Measurements from ENCODE around the gene LILRB1. TPM values are rescaled to one million over a fixed set of nuclear protein-coding genes. Genes with fewer than 3 reads are reported as not detected.
"Not testable (repeated sequence)": the region's sequence is repeated elsewhere in the genome, so short reads cannot be mapped to it uniquely, and the experiment has no call there.

The LILRB1 gene
- total RNA-seq, 4 donors from 2014 or later = 1.3 to 30.5 (median 3.5) TPM

DNA sequence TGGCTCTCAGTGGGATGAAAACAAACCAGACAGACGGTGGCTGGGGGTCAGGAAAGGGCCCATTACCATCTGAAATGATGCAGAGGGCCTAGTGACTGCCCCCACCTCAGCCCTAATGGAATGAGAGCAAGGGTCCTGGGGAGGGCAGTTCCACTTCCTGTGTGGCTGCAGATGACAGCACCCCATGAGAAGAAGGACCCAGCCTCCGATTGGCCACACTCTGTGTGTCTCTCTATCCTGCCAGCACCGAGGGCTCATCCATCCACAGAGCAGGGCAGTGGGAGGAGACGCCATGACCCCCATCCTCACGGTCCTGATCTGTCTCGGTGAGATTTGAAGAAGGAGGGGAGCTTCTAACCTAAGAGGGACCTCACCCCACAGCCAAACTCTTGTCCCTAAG is 498 bp downstream of the LILRB1 start:
- no peak for TF ChIP-seq POLR2A (IDR thresholded peaks at IDR 0.05)
- TF ChIP-seq, protein P1, sequence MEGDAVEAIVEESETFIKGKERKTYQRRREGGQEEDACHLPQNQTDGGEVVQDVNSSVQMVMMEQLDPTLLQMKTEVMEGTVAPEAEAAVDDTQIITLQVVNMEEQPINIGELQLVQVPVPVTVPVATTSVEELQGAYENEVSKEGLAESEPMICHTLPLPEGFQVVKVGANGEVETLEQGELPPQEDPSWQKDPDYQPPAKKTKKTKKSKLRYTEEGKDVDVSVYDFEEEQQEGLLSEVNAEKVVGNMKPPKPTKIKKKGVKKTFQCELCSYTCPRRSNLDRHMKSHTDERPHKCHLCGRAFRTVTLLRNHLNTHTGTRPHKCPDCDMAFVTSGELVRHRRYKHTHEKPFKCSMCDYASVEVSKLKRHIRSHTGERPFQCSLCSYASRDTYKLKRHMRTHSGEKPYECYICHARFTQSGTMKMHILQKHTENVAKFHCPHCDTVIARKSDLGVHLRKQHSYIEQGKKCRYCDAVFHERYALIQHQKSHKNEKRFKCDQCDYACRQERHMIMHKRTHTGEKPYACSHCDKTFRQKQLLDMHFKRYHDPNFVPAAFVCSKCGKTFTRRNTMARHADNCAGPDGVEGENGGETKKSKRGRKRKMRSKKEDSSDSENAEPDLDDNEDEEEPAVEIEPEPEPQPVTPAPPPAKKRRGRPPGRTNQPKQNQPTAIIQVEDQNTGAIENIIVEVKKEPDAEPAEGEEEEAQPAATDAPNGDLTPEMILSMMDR (IDR thresholded peaks at IDR 0.05) = no peak
- Histone ChIP-seq H3K9me3 (no peaks in the 10 kb centered on the region), H3K27ac (no peak overlapping the region), H3K4me3 (no peak overlapping the region), H3K27me3 (no peaks in the 10 kb centered on the region), H3K36me3 (no peaks in the 10 kb centered on the region), H3K4me1 (no peaks in the 10 kb centered on the region)
- no peak for DNase-seq

DNA sequence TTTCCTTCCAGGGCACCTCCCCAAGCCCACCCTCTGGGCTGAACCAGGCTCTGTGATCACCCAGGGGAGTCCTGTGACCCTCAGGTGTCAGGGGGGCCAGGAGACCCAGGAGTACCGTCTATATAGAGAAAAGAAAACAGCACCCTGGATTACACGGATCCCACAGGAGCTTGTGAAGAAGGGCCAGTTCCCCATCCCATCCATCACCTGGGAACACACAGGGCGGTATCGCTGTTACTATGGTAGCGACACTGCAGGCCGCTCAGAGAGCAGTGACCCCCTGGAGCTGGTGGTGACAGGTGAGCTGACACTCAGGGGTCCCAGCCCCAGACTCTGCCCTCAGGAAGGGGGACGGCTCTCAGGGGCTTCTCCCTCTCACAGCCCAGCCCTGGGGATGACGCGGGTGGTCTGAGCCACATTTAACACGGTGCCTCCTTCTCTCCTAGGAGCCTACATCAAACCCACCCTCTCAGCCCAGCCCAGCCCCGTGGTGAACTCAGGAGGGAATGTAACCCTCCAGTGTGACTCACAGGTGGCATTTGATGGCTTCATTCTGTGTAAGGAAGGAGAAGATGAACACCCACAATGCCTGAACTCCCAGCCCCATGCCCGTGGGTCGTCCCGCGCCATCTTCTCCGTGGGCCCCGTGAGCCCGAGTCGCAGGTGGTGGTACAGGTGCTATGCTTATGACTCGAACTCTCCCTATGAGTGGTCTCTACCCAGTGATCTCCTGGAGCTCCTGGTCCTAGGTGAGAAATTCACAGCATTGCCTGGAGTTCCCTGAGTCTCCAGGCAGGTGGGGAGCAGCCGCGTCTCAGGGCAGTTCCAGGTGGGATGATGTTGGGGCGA is 1.4 kb downstream of the LILRB1 start:
- not testable (repeated sequence) for DNase-seq, H3K4me1 ChIP-seq, H3K27me3 ChIP-seq, H3K36me3 ChIP-seq, H3K9me3 ChIP-seq, H3K27ac ChIP-seq, H3K4me3 ChIP-seq

DNA sequence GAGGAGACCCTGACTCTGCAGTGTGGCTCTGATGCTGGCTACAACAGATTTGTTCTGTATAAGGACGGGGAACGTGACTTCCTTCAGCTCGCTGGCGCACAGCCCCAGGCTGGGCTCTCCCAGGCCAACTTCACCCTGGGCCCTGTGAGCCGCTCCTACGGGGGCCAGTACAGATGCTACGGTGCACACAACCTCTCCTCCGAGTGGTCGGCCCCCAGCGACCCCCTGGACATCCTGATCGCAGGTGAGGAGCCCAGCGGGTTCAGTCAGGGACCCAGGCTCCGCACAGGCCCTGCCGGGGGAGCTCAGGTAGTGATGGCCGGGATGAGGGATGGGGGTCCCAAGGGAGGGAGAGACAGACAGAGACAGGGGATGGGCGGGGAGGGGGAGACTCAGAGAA is 2.2 kb downstream of the LILRB1 start:
- H3K4me1 ChIP-seq, DNase-seq, H3K4me3 ChIP-seq, H3K9me3 ChIP-seq, H3K36me3 ChIP-seq, H3K27me3 ChIP-seq, H3K27ac ChIP-seq: not testable (repeated sequence)

DNA sequence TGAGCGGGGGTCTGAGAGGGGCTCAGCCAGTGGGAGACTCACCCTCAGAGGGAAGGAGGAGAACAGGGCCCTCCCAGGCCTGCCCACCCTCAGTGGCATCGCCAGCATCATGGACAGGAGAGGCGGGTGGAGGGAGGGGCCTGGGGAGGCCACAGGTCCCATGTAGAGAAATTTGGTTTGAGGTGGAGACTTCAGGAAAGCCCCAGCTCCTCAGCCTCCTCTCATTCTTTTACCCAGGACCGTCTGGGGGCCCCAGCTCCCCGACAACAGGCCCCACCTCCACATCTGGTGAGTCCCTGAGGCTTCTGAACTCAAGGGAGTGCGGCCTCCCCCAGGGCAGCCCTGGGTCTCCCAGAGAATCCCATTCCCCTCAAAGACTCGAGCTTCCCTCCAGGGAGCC is 3.1 kb downstream of the LILRB1 start:
- Histone ChIP-seq H3K4me3 (no peak overlapping the region), H3K9me3 (no peaks in the 10 kb centered on the region), H3K27me3 (no peaks in the 10 kb centered on the region), H3K27ac (no peak overlapping the region), H3K4me1 (no peaks in the 10 kb centered on the region), H3K36me3 (no peaks in the 10 kb centered on the region)
- DNase-seq = no peak
- TF ChIP-seq, protein P1 (IDR thresholded peaks at IDR 0.05) = no peak
- TF ChIP-seq POLR2A (IDR thresholded peaks at IDR 0.05) = no peak

DNA sequence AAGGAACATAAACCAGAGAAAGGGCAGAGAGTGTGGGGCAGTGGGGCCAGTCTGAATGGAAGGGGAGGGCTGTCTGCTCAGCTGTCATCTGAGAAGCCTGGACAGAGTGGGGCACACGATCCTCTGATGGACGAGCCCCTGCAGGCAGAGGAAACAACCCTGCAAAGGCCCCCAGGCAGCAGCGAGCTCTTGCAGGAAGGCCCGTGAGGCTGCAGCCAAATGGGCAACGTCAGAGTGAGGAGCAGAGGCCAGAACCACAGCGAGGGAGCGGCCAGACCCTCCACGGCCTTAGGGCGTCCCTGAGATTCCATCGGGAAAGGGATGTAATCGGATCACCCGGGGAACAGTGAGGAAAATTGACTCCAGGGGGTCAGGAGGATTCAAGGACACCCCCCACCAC is 5.8 kb downstream of the LILRB1 start:
- not testable (repeated sequence) for H3K4me3 ChIP-seq

DNA sequence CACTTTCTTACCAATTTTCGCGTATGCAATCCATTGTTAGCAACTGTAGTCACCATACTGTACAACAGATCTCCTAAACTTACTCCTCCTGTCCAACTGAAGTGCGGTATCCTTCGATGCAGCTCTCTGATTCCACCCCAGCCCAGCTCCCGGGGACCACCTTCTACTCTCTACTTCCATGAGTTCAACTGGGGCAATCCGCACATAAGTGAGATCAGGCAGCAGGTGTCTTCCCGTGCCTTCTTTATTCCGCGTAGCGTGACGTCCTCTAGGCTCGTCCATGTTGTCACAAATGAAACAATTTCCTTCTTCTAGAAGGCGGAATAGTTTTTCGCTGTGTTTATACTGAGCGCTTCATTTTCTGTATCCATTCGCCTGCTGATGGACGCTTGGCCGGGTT is 8.4 kb downstream of the LILRB1 start:
- Histone ChIP-seq H3K9me3 (no peaks in the 10 kb centered on the region), H3K36me3 (no peaks in the 10 kb centered on the region)

More for the DNA sequence above, 5.8 kb downstream of the LILRB1 start:
- H3K4me1 ChIP-seq, H3K27me3 ChIP-seq, H3K27ac ChIP-seq, DNase-seq, H3K9me3 ChIP-seq, H3K36me3 ChIP-seq: not testable (repeated sequence)

DNA sequence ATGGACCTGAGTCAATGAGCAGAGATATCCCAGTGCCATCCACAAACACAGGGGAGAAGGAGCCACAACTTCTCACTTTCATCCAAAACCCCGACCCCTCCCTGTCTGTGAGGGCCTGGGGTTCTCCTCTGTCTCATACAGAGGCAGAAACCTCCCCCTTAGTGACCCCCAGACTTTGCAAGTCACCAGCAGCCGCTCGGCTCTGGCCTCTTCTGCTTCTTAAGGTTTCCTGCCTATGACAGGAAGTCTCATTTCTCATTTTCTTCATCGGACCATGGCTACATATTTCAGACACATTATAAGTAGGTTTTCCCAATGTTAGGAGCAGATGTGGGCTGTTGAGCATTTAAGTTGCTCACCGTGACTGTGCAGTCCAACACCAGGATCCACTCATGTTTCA is 12.7 kb downstream of the LILRB1 start:
- H3K27me3 ChIP-seq, H3K4me1 ChIP-seq, H3K9me3 ChIP-seq, H3K36me3 ChIP-seq, H3K27ac ChIP-seq, H3K4me3 ChIP-seq: not testable (repeated sequence)
- peak in 1 of 3 donors; percentile 39 for DNase-seq

More for the DNA sequence above, 8.4 kb downstream of the LILRB1 start:
- Histone ChIP-seq H3K27ac (no peak overlapping the region), H3K27me3 (no peaks in the 10 kb centered on the region), H3K4me3 (no peak overlapping the region), H3K4me1 (no peaks in the 10 kb centered on the region)
- TF ChIP-seq POLR2A (IDR thresholded peaks at IDR 0.05) = no peak
- TF ChIP-seq, protein P1 (IDR thresholded peaks at IDR 0.05) = no peak
- DNase-seq = no peak

DNA sequence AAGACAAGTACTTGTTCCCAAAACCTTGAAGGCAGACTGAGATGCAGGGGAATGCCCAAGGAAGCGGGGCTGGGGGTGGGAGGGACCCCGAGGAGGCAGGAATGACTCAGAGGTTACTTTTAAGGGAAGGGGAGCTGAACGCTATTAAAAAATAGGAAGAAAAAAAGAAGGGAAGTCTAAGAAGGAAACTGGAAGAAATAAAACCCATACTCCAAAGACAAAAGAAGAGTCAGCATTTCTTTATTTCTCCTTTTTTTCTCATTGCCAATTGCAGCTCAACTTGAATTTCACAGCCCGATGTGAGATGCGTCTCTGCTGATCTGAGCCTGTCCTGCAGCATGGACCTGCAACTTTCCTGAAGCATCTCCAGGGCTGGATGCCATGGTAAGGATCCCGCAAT is 13.3 kb downstream of the LILRB1 start:
- H3K4me1 ChIP-seq = not testable (repeated sequence)
- peak in 1 of 3 donors; percentile 18 for DNase-seq

More for the DNA sequence above, 13.3 kb downstream of the LILRB1 start:
- H3K9me3 ChIP-seq, H3K4me3 ChIP-seq, H3K27ac ChIP-seq, H3K27me3 ChIP-seq, H3K36me3 ChIP-seq: not testable (repeated sequence)
